Heart right ventricle (tissue), 16 donors: ENCODE measurements around the gene COA5. TPM values are rescaled to one million over a fixed set of nuclear protein-coding genes. Genes with fewer than 3 reads are reported as not detected.

Source experiments
- ATAC-seq, 8 donors: fragments of 200-7000 bp; cut with Tn5 transposase; one replicate each; pipeline ENCODE4 v1.9.1; 2020; ENCODE audit warnings: mild to moderate bottlenecking in 8 of 8, moderate library complexity in 8 of 8, moderate number of reproducible peaks in 1 of 8
- DNase-seq, 2 donors: peaks; one replicate each; pipeline ENCODE4 v3.0.0-alpha.2; 2020
- H3K27ac ChIP-seq, 10 donors: fragments of 200-600 bp; sonication (generic) in 2 of 10; one replicate each; pipeline versions ENCODE4 v1.5.0 to v1.8.0; 2020 to 2022; ENCODE audit warnings: mild to moderate bottlenecking in 3 of 10
- H3K27me3 ChIP-seq, 7 donors: fragments of 200-600 bp; one replicate each; pipeline ENCODE4 v1.8.0; 2021 to 2022; ENCODE audit warnings: mild to moderate bottlenecking in 2 of 7
- H3K36me3 ChIP-seq, 9 donors: fragments of 200-600 bp; sonication (generic) in 1 of 9; one replicate each; pipeline versions ENCODE4 v1.5.0 to v1.8.0; 2020 to 2022; ENCODE audit warnings: mild to moderate bottlenecking in 2 of 9
- H3K4me1 ChIP-seq, 9 donors: fragments of 200-600 bp; sonication (generic) in 1 of 9; one replicate each; pipeline versions ENCODE4 v1.5.0 to v1.8.0; 2020 to 2022; ENCODE audit warnings: mild to moderate bottlenecking in 4 of 9
- H3K4me3 ChIP-seq, 10 donors: fragments of 200-600 bp; sonication (generic) in 2 of 10; one replicate each; pipeline versions ENCODE4 v1.5.0 to v1.8.0; 2020 to 2022; ENCODE audit warnings: mild to moderate bottlenecking in 7 of 10, moderate library complexity in 2 of 10
- H3K9me3 ChIP-seq, 11 donors: fragments of 200-600 bp in 10 of 11; sonication (generic) in 2 of 11; one replicate each; pipeline versions ENCODE4 v1.5.0 to v1.8.0; 2013 to 2022; ENCODE audit warnings: mild to moderate bottlenecking in 2 of 11, control low read depth in 1 of 11, moderate library complexity in 1 of 11
- CTCF ChIP-seq, 9 donors: fragments of 200-600 bp; sonication (generic) in 2 of 9; IDR thresholded peaks; one replicate each; pipeline versions ENCODE4 v1.5.0 to v1.8.0; 2021 to 2022; ENCODE audit warnings: antibody characterized with exemption in 9 of 9, mild to moderate bottlenecking in 5 of 9, moderate library complexity in 1 of 9
- WGBS, 2 donors: extraction: QIAGEN DNeasy Blood & Tissue Kit; methylation state at CpG; one replicate each; pipeline ENCODE4 v1.1.7; 2013; ENCODE audit warnings: inconsistent platforms in 1 of 2; 5-methylcytosine and 5-hydroxymethylcytosine counted together
- intact Hi-C, 10 donors: fragments of 100-400 bp; cut with DNase I; formaldehyde crosslinking; loops; one replicate each; pipeline versions ENCODE4 v1.11.1 to v1.14.2; 2022
- polyA plus RNA-seq, 2 donors: library from polyadenylated mRNA; stranded (reverse); fragments of 200-250 nt; gene quantifications; one replicate each; pipeline ENCODE4 v1.2.3, GENCODE V29; 2013
- total RNA-seq, 10 donors: library from RNA; stranded (reverse); fragmentation: NEBNext Ultra II Directional in 3 of 10; extraction: Animal tissue kit (Norgen Biotek cat#: 25700) in 3 of 10; gene quantifications; one replicate each; pipeline versions ENCODE4 v1.2.1 to v1.2.4, GENCODE V29; 2021 to 2023
- donor health status: Arrhythmogenic right ventricular cardiomyopathy.
- donor health status: ischemic (EF 13 %, LVEDD 7.1; RV severe dilation, severe dysfunction).
- donor health status: healthy with polysubstance abuse.
- donor health status: DM: no; HTN: yes; CAD: no.
- donor health status: DM: no; HTN: no; CAD: no.
- donor health status: ischemic (EF 25% LVEDD 6.9; RV normal size, moderate dysfunction).
- donor health status: ischemic (EF 25% LVEDD 5.7; RV mildly dilated, moderate dysfunction).
- donor health status: healthy.
- donor health status: DM: yes; HTN: yes; CAD: no.
- donor health status: Ischemic cardiomyopathy.
- donor health status: ischemic (EF 35%, LVEDD 5.7; RV mildly dilated, moderate dysfunction).
- donor health status: nonischemic (EF 11% LVEDD 7.7; RV severe dilation, severe dysfunction).
- donor health status: DM: yes; HTN: yes; CAD: no.
- donor health status: PGD.
- donor health status: ischemic (EF 29% LVEDD 5.4; RV normal size, mild dysfunction).
- donor health status: nonischemic (EF 23%, LVEDD 6.1; RV moderate dilation, normal function).

The COA5 gene
- total and polyA plus RNA-seq, 12 donors = 20.2 to 61.2 (median 26.0) TPM

GRCh38 chr2:98572211-98572610 is 36.1 kb downstream of the COA5 start:
- ATAC-seq (no peak), DNase-seq (no peak)
- H3K36me3 ChIP-seq = peaks cover 0 to 100% (median 32%) of the 10 kb centered on the region in 9 donors
- H3K27ac ChIP-seq = no peak overlapping the region
- intact Hi-C loops = loop anchor here in 4 of 10 donors (10.0 kb wide), 1 partner anchor 157 kb away; no protein-coding TSS in a partner anchor
- no peak for TF ChIP-seq CTCF (IDR thresholded peaks at IDR 0.05)
- H3K4me1 ChIP-seq = peaks cover 0 to 7% (median 0%) of the 10 kb centered on the region in 9 donors
- H3K9me3 ChIP-seq = no peaks in the 10 kb centered on the region
- WGBS, 2 donors = 82 to 90% methylated on average over 5 of the region's 5 CpGs
- H3K27me3 ChIP-seq = no peaks in the 10 kb centered on the region
- no peak overlapping the region for H3K4me3 ChIP-seq

- DNase-seq (no peak), ATAC-seq (no peak)
- no peak overlapping the region for H3K4me3 ChIP-seq
- H3K36me3 ChIP-seq = peaks cover 0 to 100% (median 32%) of the 10 kb centered on the region in 9 donors
- TF ChIP-seq CTCF (IDR thresholded peaks at IDR 0.05) = no peak
- WGBS, 2 donors = 95% methylated on average over 9 of the region's 9 CpGs
- H3K27ac ChIP-seq = no peak overlapping the region
- intact Hi-C loops = loop anchor here in 4 of 10 donors (10.0 kb wide), 1 partner anchor 157 kb away; no protein-coding TSS in a partner anchor
- H3K9me3 ChIP-seq = no peaks in the 10 kb centered on the region
- H3K27me3 ChIP-seq = no peaks in the 10 kb centered on the region
- peaks cover 0 to 5% (median 0%) of the 10 kb centered on the region in 9 donors for H3K4me1 ChIP-seq
Observed at GRCh38 chr2:98571796-98572195, 36.5 kb downstream of the COA5 start.

- no peak overlapping the region for H3K4me3 ChIP-seq
- TF ChIP-seq CTCF (IDR thresholded peaks at IDR 0.05) = no peak
- intact Hi-C loops = loop anchor here in 4 of 10 donors (10.0 kb wide), 1 partner anchor 156 kb away; no protein-coding TSS in a partner anchor
- H3K27me3 ChIP-seq = no peaks in the 10 kb centered on the region
- no peak overlapping the region for H3K27ac ChIP-seq
- ATAC-seq = peak in 1 of 8 donors; percentile 16
- H3K36me3 ChIP-seq = peaks cover 0 to 100% (median 35%) of the 10 kb centered on the region in 9 donors
- peaks cover 0 to 8% (median 2%) of the 10 kb centered on the region in 9 donors for H3K4me1 ChIP-seq
- DNase-seq = no peak
- no peaks in the 10 kb centered on the region for H3K9me3 ChIP-seq
- 89% methylated on average over 13 of the region's 13 CpGs for WGBS, 2 donors
Observed at GRCh38 chr2:98571121-98571701, 37.1 kb downstream of the COA5 start.

- no peaks in the 10 kb centered on the region for H3K27me3 ChIP-seq
- TF ChIP-seq CTCF (IDR thresholded peaks at IDR 0.05) = no peak
- H3K27ac ChIP-seq = no peak overlapping the region
- peaks cover 0 to 100% (median 40%) of the 10 kb centered on the region in 9 donors for H3K36me3 ChIP-seq
- WGBS, 2 donors = 95% methylated on average over 5 of the region's 5 CpGs
- DNase-seq (no peak), ATAC-seq (no peak)
- H3K9me3 ChIP-seq = no peaks in the 10 kb centered on the region
- intact Hi-C loops = loop anchor here in 4 of 10 donors (10.0 kb wide), 1 partner anchor 156 kb away; no protein-coding TSS in a partner anchor
- H3K4me3 ChIP-seq = no peak overlapping the region
- peaks cover 0 to 17% (median 9%) of the 10 kb centered on the region in 9 donors for H3K4me1 ChIP-seq
Observed at GRCh38 chr2:98570356-98570755, 38.0 kb downstream of the COA5 start.
